Activated T-helper 1 cell treated with anti-CD3 and anti-CD28 coated beads, Interleukin-12 subunit alpha, Interleukin-12 subunit beta, Interleukin-2, Interleukin-4 antibody, amounts not matched to agents 30 ng/mL and 10 ng/mL and 1 ng/mL, durations not matched to agents 14 hours and 24 hours and 36 hours (primary cell): ENCODE results near the gene UAP1L1. TPM values are rescaled to one million over a fixed set of nuclear protein-coding genes. Genes with fewer than 3 reads are reported as not detected.

Experiments used
- DNase-seq: peaks from one replicate; pipeline ENCODE4 v3.0.0; 2021; ENCODE audit warnings: low spot score
- H3K27ac Mint-ChIP-seq: one replicate; pipeline ENCODE4 v1.8.0; 2021; ENCODE audit warnings: mild to moderate bottlenecking, mixed read lengths
- H3K27me3 Mint-ChIP-seq: one replicate; pipeline ENCODE4 v1.8.0; 2022; ENCODE audit warnings: mild to moderate bottlenecking, moderate library complexity, mixed read lengths; ENCODE audit not compliant: insufficient read depth
- H3K36me3 Mint-ChIP-seq: one replicate; pipeline ENCODE4 v1.8.0; 2021; ENCODE audit warnings: low read depth, mixed read lengths
- H3K4me1 Mint-ChIP-seq: one replicate; pipeline ENCODE4 v1.8.0; 2021; ENCODE audit warnings: low read depth, mixed read lengths
- H3K4me3 Mint-ChIP-seq: one replicate; pipeline ENCODE4 v1.8.0; 2021; ENCODE audit warnings: mild to moderate bottlenecking, moderate library complexity, mixed read lengths
- H3K9me3 Mint-ChIP-seq: one replicate; pipeline ENCODE4 v1.8.0; 2021; ENCODE audit warnings: mixed read lengths
- intact Hi-C: fragments of 100-400 bp; cut with micrococcal nuclease; formaldehyde crosslinking; loops from one replicate; pipeline ENCODE4 v1.15.1; 2024
- total RNA-seq: library from RNA; stranded (reverse); gene quantifications from 2 replicates; pipeline ENCODE4 v1.2.3, GENCODE V29; 2022

The UAP1L1 gene
- total RNA-seq, 1 donor from 2014 or later = 14.9 TPM

DNA sequence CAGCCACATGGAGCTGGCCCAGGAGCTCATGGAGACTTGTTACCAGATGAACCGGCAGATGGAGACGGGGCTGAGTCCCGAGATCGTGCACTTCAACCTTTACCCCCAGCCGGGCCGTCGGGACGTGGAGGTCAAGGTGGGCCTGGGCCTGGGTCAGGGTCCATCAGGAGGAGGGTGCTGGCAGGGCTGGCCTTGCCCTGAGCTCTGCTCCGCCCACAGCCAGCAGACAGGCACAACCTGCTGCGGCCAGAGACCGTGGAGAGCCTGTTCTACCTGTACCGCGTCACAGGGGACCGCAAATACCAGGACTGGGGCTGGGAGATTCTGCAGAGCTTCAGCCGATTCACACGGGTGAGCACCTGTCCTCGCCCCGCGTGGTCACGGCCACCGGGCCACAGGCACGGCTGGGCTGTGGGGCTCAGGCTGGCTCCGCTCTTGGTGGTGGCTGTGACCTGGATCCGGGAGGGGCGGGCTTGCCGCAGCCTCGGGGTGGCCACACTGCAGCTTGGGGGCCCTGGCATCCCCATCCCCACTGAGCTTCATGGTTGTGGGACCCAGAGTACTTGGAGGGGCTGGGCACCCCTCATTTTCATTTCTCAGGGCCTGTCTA is 30.1 kb downstream of the UAP1L1 start:
- no peaks in the 10 kb centered on the region for H3K27me3 Mint-ChIP-seq
- no peaks in the 10 kb centered on the region for H3K4me1 Mint-ChIP-seq
- intact Hi-C loops = no loop called here
- H3K9me3 Mint-ChIP-seq = no peaks in the 10 kb centered on the region
- no peak overlapping the region for H3K27ac Mint-ChIP-seq
- no peak overlapping the region for H3K4me3 Mint-ChIP-seq
- DNase-seq = no peak
- peaks cover 16% of the 10 kb centered on the region for H3K36me3 Mint-ChIP-seq

DNA sequence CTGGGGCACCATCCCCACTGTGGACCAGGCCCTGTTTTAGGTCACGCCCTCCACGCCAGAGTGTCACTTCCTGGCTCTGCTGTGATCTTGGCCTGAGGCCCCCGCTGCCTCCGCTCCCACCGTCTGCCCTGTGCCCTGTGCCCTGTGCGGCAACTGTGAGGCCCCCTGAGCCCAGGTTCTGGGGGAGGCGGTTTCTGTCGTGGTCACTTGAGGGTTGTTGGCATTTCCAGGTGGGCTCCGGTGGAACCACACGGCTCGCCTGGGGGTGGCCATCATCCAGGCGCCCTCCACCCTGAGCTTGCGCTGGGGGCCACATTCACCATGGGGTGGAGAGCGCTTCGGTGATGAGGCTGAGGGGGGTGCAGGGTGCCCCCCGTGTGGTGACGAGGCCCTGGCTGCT is 30.7 kb downstream of the UAP1L1 start:
- no peaks in the 10 kb centered on the region for H3K27me3 Mint-ChIP-seq

GRCh38 chr9:137108608-137109249 is 31.4 kb downstream of the UAP1L1 start:
- DNase-seq = no peak
- Mint-ChIP-seq H3K4me1 (no peaks in the 10 kb centered on the region), H3K27me3 (no peaks in the 10 kb centered on the region), H3K9me3 (no peaks in the 10 kb centered on the region), H3K27ac (no peak overlapping the region), H3K4me3 (no peak overlapping the region), H3K36me3 (peaks cover 22% of the 10 kb centered on the region)
- intact Hi-C loops = no loop called here

More for the DNA sequence above, 30.7 kb downstream of the UAP1L1 start:
- H3K4me3 Mint-ChIP-seq = no peak overlapping the region
- peaks cover 18% of the 10 kb centered on the region for H3K36me3 Mint-ChIP-seq
- H3K9me3 Mint-ChIP-seq = no peaks in the 10 kb centered on the region
- no peak overlapping the region for H3K27ac Mint-ChIP-seq
- no peaks in the 10 kb centered on the region for H3K4me1 Mint-ChIP-seq
- DNase-seq = no peak
- intact Hi-C loops = no loop called here

DNA sequence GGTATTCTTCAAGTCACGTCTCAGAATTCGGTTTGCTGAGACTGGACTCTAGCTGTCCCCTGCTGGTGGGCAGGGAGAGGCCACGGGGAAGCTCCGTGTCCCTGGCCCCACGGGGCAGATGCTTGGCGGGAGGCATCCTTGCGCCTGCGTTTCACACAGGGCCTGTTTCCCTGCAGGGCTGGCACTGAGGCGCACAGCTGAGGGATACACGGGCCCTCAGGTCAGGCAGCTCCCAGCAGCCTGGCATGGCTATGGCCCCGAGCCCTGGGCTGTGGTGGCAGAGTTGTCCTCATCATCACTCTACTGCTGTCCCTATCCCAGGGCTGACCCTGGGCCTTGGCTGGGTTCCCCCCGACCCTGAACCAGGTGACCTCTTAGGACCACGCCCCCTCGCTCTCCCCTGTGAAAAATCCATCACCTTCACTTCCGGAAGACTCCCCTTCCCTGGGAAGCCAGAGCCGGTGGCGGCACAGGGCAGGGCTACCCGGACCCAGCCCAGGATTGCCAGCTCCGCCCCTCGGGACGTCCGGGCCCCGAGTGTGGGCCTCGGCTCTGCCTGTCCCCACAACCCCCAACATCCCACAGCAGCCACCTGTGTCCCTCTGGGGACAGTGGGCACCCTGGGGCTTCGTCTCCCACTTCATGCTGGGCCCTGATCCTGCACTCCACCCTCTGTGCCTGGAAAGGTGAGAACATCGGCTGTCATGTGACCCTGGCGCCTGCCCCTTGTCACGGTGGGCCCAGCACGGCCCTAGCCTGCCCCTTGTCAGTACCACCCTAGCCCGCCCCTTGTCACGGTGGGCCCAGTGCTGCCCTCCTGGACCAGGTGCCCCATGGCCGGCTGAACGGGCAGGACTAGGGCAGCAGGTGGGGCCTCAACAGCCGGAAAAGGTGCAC is 32.2 kb downstream of the UAP1L1 start:
- Mint-ChIP-seq H3K4me3 (no peak overlapping the region), H3K9me3 (no peaks in the 10 kb centered on the region), H3K27ac (no peak overlapping the region), H3K36me3 (peaks cover 20% of the 10 kb centered on the region), H3K27me3 (no peaks in the 10 kb centered on the region), H3K4me1 (no peaks in the 10 kb centered on the region)
- DNase-seq = no peak
- intact Hi-C loops = no loop called here

DNA sequence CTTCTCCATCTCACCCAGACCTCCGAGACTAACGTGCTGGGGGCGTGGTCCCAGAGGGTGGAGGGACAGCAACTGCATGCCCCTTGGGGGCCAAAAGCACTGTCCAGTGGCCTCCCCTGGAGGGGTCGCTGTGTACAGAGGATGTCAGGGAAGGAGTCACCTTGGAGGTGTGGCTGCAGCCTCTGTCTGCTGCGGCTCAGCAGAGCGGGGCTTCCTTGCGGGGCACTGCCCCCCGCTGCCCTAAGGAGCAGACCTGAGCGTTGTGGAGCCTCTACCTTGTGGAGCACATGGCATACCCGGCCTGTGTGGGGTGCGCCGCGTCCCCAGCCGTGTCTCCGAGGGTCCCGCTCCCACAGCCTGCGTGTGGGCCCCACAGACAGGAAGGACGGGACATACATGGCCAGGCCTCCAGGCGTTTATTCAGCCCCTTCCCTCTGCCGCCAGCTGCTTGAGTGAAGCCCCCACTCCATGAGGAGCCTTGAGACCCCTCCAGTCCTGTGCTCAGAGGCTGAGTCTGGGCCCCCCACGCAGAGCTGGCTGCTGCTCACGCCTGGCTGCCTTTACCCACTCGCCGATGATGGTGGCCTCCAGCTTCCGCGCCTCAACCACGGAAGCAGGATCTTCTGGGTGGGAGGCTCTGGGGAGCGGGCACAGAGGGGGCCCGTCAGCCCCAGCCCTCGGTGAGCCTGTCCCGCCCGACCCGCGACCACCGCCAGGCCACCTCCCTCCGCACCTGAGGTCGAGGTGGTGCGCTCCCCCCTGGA is 33.0 kb downstream of the UAP1L1 start:
- no peaks in the 10 kb centered on the region for H3K4me1 Mint-ChIP-seq
- DNase-seq = no peak
- H3K9me3 Mint-ChIP-seq = no peaks in the 10 kb centered on the region
- intact Hi-C loops = no loop called here
- no peak overlapping the region for H3K27ac Mint-ChIP-seq
- H3K4me3 Mint-ChIP-seq = peak overlapping the region; percentile 42
- H3K27me3 Mint-ChIP-seq = no peaks in the 10 kb centered on the region
- peaks cover 14% of the 10 kb centered on the region for H3K36me3 Mint-ChIP-seq

DNA sequence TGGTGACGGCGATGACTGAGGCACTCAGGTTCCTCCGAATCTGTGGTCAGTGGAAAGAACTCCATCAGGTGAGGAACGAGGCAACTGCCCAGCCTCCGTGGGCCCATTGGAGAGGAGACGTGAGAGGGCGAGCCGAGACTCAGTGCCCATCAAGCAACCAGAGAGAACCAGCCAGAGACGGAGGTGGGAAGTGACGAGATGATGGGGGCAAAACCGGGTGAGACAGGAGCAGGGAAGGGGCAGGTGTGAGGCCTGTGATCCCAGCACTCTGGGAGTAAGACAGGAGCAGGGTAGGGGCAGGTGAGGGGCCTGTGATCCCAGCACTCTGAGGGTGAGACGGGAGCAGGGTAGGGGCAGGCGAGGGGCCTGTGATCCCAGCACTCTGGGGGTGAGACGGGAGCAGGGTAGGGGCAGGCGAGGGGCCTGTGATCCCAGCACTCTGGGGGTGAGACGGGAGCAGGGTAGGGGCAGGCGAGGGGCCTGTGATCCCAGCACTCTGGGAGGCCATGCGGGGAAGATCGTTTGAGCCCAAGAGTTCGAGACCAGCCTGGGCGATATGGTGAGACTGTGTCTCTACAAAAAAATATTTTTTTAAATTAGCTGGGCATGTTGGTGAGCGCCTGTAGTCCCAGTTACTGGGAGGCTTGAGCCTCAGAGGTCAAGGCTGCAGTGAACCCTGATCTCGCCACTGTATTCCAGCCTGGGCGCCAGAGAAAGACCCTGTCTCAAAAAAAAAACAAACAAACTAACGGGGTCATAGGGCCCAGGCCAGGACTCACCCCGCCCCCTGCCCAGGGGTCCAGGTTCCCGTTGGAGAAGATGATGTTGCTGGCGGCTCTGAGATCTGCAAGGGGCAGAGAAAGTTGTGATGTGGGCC is 33.8 kb downstream of the UAP1L1 start:
- Mint-ChIP-seq H3K27ac (no peak overlapping the region), H3K4me1 (no peaks in the 10 kb centered on the region), H3K9me3 (no peaks in the 10 kb centered on the region), H3K27me3 (no peaks in the 10 kb centered on the region), H3K36me3 (peaks cover 12% of the 10 kb centered on the region), H3K4me3 (peak overlapping the region; percentile 42)
- no peak for DNase-seq
- intact Hi-C loops = no loop called here

- Mint-ChIP-seq H3K27me3 (no peaks in the 10 kb centered on the region), H3K36me3 (peaks cover 12% of the 10 kb centered on the region), H3K9me3 (no peaks in the 10 kb centered on the region), H3K4me3 (no peak overlapping the region), H3K27ac (no peak overlapping the region), H3K4me1 (no peaks in the 10 kb centered on the region)
- no peak for DNase-seq
- intact Hi-C loops = no loop called here
Measured at GRCh38 chr9:137111788-137112563, 34.7 kb downstream of the UAP1L1 start.

GRCh38 chr9:137112564-137113384 is 35.5 kb downstream of the UAP1L1 start:
- Mint-ChIP-seq H3K4me1 (no peaks in the 10 kb centered on the region), H3K36me3 (peaks cover 12% of the 10 kb centered on the region), H3K27me3 (no peaks in the 10 kb centered on the region), H3K9me3 (no peaks in the 10 kb centered on the region), H3K27ac (peak overlapping the region; percentile 65), H3K4me3 (peak overlapping the region; percentile 82)
- no peak for DNase-seq
- intact Hi-C loops = no loop called here

- Mint-ChIP-seq H3K27ac (peak overlapping the region; percentile 52), H3K27me3 (no peaks in the 10 kb centered on the region), H3K4me1 (peaks cover under 1% of the 10 kb centered on the region), H3K9me3 (no peaks in the 10 kb centered on the region), H3K36me3 (peaks cover 9% of the 10 kb centered on the region), H3K4me3 (peak overlapping the region; percentile 82)
- DNase-seq = no peak
- intact Hi-C loops = loop anchor here (1.0 to 2.0 kb wide), 5 partner anchors 15 to 76 kb away; partner anchors contain the start of gene SAPCD2
Measured at GRCh38 chr9:137113385-137114159, 36.3 kb downstream of the UAP1L1 start.

DNA sequence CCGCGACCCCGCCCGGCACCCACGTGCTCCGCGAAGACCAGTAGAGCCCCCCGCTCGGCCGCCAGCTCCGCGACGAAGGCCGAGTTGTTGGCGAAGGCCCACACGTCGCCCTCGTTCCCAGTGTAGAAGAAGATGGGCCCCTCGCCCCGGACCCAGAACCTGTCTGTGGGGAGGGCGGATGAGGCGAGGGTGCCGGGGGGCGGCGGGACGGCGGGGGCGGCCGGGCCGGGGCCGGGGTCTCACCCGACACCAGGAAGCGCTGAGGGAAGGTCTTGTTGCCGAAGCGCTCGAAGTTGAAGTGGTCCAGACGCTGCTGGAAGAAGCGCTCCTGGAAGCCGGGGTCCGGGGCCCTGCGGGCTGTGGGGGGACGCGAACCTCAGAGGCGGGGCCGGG is 36.9 kb downstream of the UAP1L1 start:
- Mint-ChIP-seq H3K4me3 (peak overlapping the region; percentile 70), H3K9me3 (no peaks in the 10 kb centered on the region), H3K27me3 (no peaks in the 10 kb centered on the region), H3K36me3 (peaks cover 9% of the 10 kb centered on the region), H3K27ac (no peak overlapping the region), H3K4me1 (peaks cover 7% of the 10 kb centered on the region)
- intact Hi-C loops = loop anchor here (1.0 to 2.0 kb wide), 5 partner anchors 15 to 75 kb away; partner anchors contain the start of gene SAPCD2
- DNase-seq = no peak
